ENCODE results near the gene CFAP410. TPM values are rescaled to one million over a fixed set of nuclear protein-coding genes. Genes with fewer than 3 reads are reported as not detected.
"Not testable (repeated sequence)": the region's sequence is repeated elsewhere in the genome, so short reads cannot be mapped to it uniquely, and the experiment has no call there.

The CFAP410 gene
- total and polyA plus RNA-seq, 2 experiments from 2014 or later: 34.0 to 46.7 TPM

DNA sequence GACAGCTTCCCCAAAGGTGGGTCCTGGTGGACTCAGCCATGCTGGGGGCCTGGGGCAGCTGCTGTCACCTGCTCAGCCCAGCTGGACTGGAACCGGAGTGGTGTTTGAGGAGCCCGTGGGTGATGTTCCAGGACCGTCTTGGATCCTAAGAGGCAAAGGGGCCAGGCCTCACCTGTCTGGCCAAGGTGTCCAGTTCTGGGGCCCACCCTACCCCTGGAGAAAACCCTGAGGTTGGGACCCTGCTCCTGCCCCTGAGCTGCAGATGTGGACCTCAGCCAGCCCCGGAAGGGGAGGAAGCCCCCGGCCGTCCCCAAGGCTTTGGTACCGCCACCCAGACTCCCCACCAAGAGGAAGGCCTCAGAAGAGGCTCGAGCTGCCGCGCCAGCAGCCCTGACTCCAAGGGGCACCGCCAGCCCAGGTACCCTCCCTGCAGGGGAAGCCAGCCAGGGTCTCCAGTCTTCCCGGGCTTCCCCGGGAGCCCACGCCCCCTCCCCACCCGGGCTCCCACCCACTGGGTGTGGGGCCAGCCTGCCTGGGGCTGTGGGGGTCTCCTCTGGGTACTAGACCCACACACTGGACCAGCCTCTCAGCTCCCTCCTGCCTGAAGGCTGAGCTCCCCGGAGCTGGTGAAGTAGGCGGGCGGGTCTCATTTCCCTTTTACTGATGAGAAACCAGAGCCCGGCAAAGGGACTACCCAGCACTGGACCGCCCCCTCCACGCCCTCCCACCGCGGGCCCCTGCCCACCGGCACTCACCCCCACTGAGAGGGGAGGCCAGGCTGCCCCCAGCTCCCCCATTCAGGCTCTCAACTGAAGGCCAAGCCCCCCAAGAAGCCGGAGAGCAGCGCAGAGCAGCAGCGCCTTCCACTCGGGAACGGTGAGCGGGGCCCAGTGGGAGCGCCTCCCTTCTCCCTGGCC, 52.2 kb downstream of the CFAP410 start:
- peaks cover 27% of the 10 kb centered on the region for H3K27me3 ChIP-seq
- no peaks in the 10 kb centered on the region for H3K36me3 ChIP-seq
- no peak overlapping the region for H3K4me3 ChIP-seq
- H3K4me1 ChIP-seq (ENCODE audit: low read depth): no peaks in the 10 kb centered on the region
- H3K9me3 ChIP-seq (ENCODE audit: low read depth): no peaks in the 10 kb centered on the region
- no peak overlapping the region for H3K27ac ChIP-seq
- no peak for DNase-seq (ENCODE audit: low read depth in 1 of 2, low spot score in 1 of 2)
- TF ChIP-seq, protein P1, sequence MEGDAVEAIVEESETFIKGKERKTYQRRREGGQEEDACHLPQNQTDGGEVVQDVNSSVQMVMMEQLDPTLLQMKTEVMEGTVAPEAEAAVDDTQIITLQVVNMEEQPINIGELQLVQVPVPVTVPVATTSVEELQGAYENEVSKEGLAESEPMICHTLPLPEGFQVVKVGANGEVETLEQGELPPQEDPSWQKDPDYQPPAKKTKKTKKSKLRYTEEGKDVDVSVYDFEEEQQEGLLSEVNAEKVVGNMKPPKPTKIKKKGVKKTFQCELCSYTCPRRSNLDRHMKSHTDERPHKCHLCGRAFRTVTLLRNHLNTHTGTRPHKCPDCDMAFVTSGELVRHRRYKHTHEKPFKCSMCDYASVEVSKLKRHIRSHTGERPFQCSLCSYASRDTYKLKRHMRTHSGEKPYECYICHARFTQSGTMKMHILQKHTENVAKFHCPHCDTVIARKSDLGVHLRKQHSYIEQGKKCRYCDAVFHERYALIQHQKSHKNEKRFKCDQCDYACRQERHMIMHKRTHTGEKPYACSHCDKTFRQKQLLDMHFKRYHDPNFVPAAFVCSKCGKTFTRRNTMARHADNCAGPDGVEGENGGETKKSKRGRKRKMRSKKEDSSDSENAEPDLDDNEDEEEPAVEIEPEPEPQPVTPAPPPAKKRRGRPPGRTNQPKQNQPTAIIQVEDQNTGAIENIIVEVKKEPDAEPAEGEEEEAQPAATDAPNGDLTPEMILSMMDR (IDR thresholded peaks at IDR 0.05; ENCODE audit: low read depth, low read length): no peak

DNA sequence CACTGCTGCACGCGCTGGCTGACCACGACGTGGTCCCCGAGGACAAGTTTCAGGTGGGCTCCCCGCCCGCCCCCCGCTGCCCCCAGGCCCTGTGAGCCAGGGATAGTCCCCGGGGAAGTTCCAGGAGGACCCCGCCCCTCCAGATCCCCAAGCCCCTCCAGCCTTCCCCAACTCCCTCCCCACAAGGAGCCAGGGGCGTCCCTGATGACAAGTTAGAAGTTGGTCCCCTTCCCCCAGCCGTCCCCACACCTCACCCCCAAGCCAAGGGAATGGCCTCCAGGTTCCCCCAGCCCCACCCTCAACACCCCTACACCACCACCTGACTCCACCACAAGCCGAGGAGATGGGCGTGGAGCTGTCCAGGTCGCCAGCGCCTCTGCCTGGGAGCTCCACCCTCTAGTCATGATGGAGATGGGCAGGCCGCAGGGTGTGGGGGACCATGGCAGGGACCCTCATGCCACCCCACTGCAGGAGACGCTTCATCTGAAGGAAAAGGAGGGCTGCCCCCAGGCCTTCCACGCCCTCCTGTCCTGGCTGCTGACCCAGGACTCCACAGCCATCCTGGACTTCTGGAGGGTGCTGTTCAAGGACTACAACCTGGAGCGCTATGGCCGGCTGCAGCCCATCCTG, 53.0 kb downstream of the CFAP410 start:
- H3K27me3 ChIP-seq: peaks cover 27% of the 10 kb centered on the region
- DNase-seq (ENCODE audit: low read depth in 1 of 2, low spot score in 1 of 2): no peak

DNA sequence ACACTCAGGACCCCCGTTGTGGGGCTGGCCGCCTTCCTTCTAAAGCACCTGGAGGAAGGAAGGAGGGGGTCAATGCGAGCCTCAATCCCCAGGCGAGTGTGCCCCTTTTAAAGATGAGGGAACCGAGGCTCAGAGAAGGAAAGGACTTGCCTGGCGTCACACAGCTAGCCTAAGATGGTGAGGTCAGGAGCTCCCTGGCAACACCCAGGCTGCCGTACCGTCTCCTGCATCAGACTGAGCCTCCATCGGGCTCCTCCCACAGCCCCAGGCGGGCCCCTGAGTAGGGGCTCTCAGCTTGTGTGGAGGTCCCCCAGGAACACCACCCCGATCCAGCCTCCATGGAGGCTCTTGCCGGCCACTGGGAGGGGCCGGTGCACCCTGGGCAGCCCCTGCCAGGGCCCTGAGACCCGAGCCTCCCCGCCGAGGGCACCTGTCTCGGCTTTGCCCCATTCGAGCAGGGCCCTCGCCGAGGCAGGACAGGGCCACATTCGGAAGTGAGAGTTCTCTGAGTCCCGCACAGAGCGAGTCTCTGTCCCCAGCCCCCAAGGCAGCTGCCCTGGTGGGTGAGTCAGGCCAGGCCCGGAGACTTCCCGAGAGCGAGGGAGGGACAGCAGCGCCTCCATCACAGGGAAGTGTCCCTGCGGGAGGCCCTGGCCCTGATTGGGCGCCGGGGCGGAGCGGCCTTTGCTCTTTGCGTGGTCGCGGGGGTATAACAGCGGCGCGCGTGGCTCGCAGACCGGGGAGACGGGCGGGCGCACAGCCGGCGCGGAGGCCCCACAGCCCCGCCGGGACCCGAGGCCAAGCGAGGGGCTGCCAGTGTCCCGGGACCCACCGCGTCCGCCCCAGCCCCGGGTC, 53.8 kb downstream of the CFAP410 start, which contains the start of gene AIRE:
TSS of gene AIRE (plus strand) at position 739 of the 855 bp plus-strand sequence. CDS start 131 bp downstream, outside the sequence.
- Histone ChIP-seq H3K4me1 (ENCODE audit: low read depth) (no peaks in the 10 kb centered on the region), H3K9me3 (ENCODE audit: low read depth) (no peaks in the 10 kb centered on the region), H3K4me3 (no peak within 1 kb of the TSS), H3K27me3 (peaks cover 27% of the 10 kb centered on the region), H3K27ac (no peak within 1 kb of the TSS), H3K36me3 (no peaks in the 10 kb centered on the region)
- no peak for DNase-seq (ENCODE audit: low read depth in 1 of 2, low spot score in 1 of 2)
- TF ChIP-seq, protein P1 (IDR thresholded peaks at IDR 0.05; ENCODE audit: low read depth, low read length): no peak

More for the DNA sequence above, 53.0 kb downstream of the CFAP410 start:
- Histone ChIP-seq H3K4me3 (no peak overlapping the region), H3K36me3 (no peaks in the 10 kb centered on the region), H3K9me3 (ENCODE audit: low read depth) (no peaks in the 10 kb centered on the region), H3K27ac (no peak overlapping the region), H3K4me1 (ENCODE audit: low read depth) (no peaks in the 10 kb centered on the region)
- TF ChIP-seq, protein P1 (IDR thresholded peaks at IDR 0.05; ENCODE audit: low read depth, low read length): no peak

DNA sequence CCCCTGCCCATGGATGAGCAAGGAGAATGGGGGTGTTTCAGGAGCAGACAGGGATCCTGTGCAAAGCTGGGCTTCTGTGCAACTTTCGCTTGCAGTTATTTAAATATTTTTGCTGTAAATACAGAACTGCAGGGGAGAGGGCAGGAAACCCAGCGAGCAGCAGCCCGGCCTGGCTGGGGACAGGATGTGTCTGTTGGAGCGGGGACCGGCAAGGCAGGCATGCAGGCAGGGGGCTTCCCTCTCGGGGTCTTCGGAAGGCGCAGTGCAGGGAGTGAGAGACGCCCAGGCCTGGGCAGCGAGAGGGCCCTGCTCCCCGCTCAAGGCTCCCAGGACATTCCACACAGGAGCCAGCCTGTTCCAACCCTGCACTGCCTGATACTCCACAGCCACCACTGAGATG, 55.2 kb downstream of the CFAP410 start:
- Histone ChIP-seq H3K36me3 (no peaks in the 10 kb centered on the region), H3K4me3 (no peak overlapping the region), H3K27me3 (peaks cover 27% of the 10 kb centered on the region), H3K4me1 (ENCODE audit: low read depth) (no peaks in the 10 kb centered on the region), H3K9me3 (ENCODE audit: low read depth) (no peaks in the 10 kb centered on the region), H3K27ac (no peak overlapping the region)
- no peak for DNase-seq (ENCODE audit: low read depth in 1 of 2, low spot score in 1 of 2)
- TF ChIP-seq, protein P1 (IDR thresholded peaks at IDR 0.05; ENCODE audit: low read depth, low read length): no peak

DNA sequence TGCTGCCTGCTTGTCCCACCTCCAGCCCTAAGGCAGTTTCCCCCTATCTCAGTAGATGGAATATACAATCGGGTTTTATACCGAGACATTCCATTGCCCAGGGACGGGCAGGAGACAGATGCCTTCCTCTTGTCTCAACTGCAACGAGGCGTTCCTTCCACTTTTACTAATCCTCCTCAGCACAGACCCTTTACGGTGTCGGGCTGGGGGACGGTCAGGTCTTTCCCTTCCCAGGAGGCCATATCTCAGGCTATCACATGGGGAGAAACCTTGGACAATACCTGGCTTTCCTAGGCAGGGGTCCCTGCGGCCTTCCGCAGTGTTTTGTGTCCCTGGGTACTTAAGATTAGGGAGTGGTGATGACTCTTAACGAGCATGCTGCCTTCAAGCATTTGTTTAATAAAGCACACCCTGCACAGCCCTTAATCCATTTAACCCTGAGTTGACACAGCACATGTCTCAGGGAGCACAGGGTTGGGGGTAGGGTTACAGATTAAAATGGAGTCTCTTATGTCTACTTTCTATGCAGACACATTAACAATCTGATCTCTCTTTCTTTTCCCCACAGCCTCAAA, 55.9 kb downstream of the CFAP410 start:
- peaks cover 27% of the 10 kb centered on the region for H3K27me3 ChIP-seq
- not testable (repeated sequence) for H3K27ac ChIP-seq; H3K9me3 ChIP-seq (ENCODE audit: low read depth); DNase-seq (ENCODE audit: low read depth in 1 of 2, low spot score in 1 of 2); H3K4me1 ChIP-seq (ENCODE audit: low read depth); H3K4me3 ChIP-seq; H3K36me3 ChIP-seq
